Glomerular visceral epithelial cell (primary cell): ENCODE data around the gene NACA.
A peak's percentile ranks its signal among the peaks of the same experiment; 100 is the strongest.

Experiments
- DNase-seq: peaks from one replicate; pipeline ENCODE4 v3.0.0-alpha.2; 2016; ENCODE audit errors: extremely low spot score

Gene NACA

GRCh38 chr12:56687223-56688128 lies 37.6 kb downstream of the NACA start:
- peak; percentile 46 for DNase-seq

- DNase-seq, result peak; percentile 18
These were observed 40.2 kb downstream of the NACA start for GRCh38 chr12:56684745-56685359.

GRCh38 chr12:56682323-56682722 lies 42.8 kb downstream of the NACA start:
- DNase-seq, result no peak

GRCh38 chr12:56679883-56680575 lies 45.1 kb downstream of the NACA start:
- DNase-seq, result no peak

- DNase-seq, result no peak
These were observed 46.2 kb downstream of the NACA start for GRCh38 chr12:56678852-56679251.

GRCh38 chr12:56677680-56678079 lies 47.4 kb downstream of the NACA start:
- DNase-seq, result no peak

GRCh38 chr12:56676851-56677580 lies 48.1 kb downstream of the NACA start:
- DNase-seq, result no peak

- DNase-seq, result no peak
These were observed 53.5 kb downstream of the NACA start for GRCh38 chr12:56671608-56672007.

- no peak for DNase-seq
These were observed 54.3 kb downstream of the NACA start for GRCh38 chr12:56670836-56671235.

- DNase-seq, result no peak
These were observed 57.0 kb downstream of the NACA start for GRCh38 chr12:56668197-56668457.
